ENCODE results near the gene CFAP58. TPM values are rescaled to one million over a fixed set of nuclear protein-coding genes. Genes with fewer than 3 reads are reported as not detected.

CFAP58 gene
- polyA plus RNA-seq, 4 donors: 0.07 to 0.27 (median 0.12) TPM; not detected in 1

DNA sequence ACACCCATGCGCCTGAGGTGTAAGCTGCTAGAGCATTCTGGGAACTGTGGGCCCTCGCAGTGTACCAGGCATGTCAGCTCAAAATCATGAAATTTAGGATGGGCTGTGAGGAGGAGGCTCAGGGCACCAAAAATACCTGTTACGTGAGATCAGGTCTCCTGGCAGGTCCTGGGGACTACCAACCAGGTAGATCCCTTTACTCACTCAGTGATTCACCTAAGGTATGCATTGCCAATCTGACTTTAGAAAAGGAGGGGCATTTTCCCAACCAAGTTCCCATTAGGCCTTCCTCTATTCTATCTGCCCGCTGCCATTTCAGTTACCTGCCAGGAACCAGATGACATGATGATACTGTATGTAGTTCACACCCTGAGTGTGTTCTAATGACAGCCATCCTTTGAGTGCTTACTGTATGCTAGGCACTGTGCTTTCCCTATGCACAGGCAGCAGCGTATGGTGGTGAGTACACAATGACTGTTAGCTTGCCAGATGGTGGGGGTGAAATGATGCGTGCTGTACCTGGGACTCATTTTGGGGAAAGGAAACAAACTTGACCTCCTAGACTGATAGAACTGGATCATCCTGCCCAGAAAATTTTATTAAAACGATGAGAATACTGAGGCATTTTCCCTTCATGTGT, 62.0 kb downstream of the CFAP58 start:
- Histone ChIP-seq H3K4me1 (ENCODE audit: control insufficient read depth in 3 of 3, insufficient read depth in 2 of 3, low read depth in 1 of 3, low read length in 2 of 3) (no peaks in the 10 kb centered on the region), H3K36me3 (ENCODE audit: control insufficient read depth in 3 of 3, insufficient read depth in 2 of 3, low read depth in 1 of 3, low read length in 3 of 3) (no peaks in the 10 kb centered on the region), H3K4me3 (ENCODE audit: low read depth in 1 of 3, low read length in 3 of 3) (no peak overlapping the region), H3K9me3 (ENCODE audit: control insufficient read depth in 2 of 2, insufficient read depth in 1 of 2, low read depth in 1 of 2, low read length in 1 of 2) (no peaks in the 10 kb centered on the region), H3K27me3 (ENCODE audit: control insufficient read depth in 3 of 3, insufficient read depth in 3 of 3, low read length in 3 of 3) (no peaks in the 10 kb centered on the region), H3K27ac (ENCODE audit: low read depth in 1 of 3, low read length in 2 of 3) (no peak overlapping the region)
- FAIRE-seq: no peak
- DNase-seq: no peak
- WGBS, 3 donors: 70 to 87% (median 76%) methylated on average over 7 of the region's 7 CpGs

DNA sequence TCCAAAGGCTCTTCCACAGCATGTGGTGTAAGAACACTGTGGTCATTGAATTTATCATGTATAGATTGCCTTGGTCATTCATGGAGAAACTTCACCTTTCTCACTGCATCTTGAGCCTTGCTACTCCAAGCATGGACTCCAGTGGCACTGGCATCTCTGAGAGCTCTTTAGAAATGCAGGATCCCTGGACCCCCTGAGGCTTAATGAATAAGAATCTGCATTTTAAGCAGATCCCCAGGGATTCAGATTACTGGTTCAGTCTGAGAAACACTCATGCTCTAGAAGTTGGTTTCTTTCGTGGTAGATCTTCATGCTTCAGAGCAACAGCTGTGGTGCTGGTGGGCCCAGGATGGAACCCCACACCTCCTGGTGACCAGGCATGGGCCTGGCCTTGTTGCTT, 63.2 kb downstream of the CFAP58 start:
- no peak for FAIRE-seq
- no peak overlapping the region for H3K4me3 ChIP-seq (ENCODE audit: low read depth in 1 of 3, low read length in 3 of 3)
- H3K27ac ChIP-seq (ENCODE audit: low read depth in 1 of 3, low read length in 2 of 3): no peak overlapping the region
- H3K36me3 ChIP-seq (ENCODE audit: control insufficient read depth in 3 of 3, insufficient read depth in 2 of 3, low read depth in 1 of 3, low read length in 3 of 3): no peaks in the 10 kb centered on the region
- no peaks in the 10 kb centered on the region for H3K9me3 ChIP-seq (ENCODE audit: control insufficient read depth in 2 of 2, insufficient read depth in 1 of 2, low read depth in 1 of 2, low read length in 1 of 2)
- no peak for DNase-seq
- no peaks in the 10 kb centered on the region for H3K27me3 ChIP-seq (ENCODE audit: control insufficient read depth in 3 of 3, insufficient read depth in 3 of 3, low read length in 3 of 3)
- H3K4me1 ChIP-seq (ENCODE audit: control insufficient read depth in 3 of 3, insufficient read depth in 2 of 3, low read depth in 1 of 3, low read length in 2 of 3): no peaks in the 10 kb centered on the region
- 79 to 84% (median 80%) methylated on average over 1 of the region's 1 CpG for WGBS, 3 donors

DNA sequence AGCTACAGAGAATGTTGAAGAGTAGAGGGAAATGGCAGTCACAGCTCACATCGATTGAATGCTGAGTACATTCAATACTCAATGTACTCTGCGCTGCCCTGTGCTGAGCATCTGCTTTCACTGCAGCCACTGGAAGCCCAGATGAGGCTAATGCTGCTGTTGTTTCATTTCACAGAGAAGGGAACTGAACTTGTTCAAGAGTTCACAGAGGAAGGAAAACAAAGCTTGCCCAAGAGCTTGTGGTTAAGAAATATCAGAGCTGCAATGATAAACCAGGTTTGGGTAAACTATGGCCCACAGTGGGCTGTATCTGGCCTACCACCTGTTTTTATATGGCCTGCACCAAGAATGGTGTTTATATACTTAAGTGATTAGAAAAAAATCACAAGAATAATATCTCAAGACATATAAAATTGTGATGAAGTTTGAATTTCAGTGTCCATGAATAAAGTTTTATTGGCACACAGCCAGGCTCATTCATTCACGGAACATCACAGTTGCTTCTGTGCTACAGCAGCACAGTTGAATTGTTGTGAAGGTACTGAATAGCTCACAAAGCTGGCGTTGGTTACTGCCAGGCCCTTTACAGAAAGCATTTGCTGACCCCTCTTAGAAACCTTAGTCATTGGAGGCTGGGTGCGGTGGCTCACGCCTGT, 64.1 kb downstream of the CFAP58 start:
- Histone ChIP-seq H3K4me1 (ENCODE audit: control insufficient read depth in 3 of 3, insufficient read depth in 2 of 3, low read depth in 1 of 3, low read length in 2 of 3) (no peaks in the 10 kb centered on the region), H3K27ac (ENCODE audit: low read depth in 1 of 3, low read length in 2 of 3) (no peak overlapping the region), H3K27me3 (ENCODE audit: control insufficient read depth in 3 of 3, insufficient read depth in 3 of 3, low read length in 3 of 3) (no peaks in the 10 kb centered on the region), H3K36me3 (ENCODE audit: control insufficient read depth in 3 of 3, insufficient read depth in 2 of 3, low read depth in 1 of 3, low read length in 3 of 3) (no peaks in the 10 kb centered on the region), H3K4me3 (ENCODE audit: low read depth in 1 of 3, low read length in 3 of 3) (no peak overlapping the region), H3K9me3 (ENCODE audit: control insufficient read depth in 2 of 2, insufficient read depth in 1 of 2, low read depth in 1 of 2, low read length in 1 of 2) (no peaks in the 10 kb centered on the region)
- no peak for FAIRE-seq
- WGBS, 3 donors: 82 to 86% (median 82%) methylated on average over 6 of the region's 6 CpGs
- no peak for DNase-seq

GRCh38 chr10:104424719-104425118, 71.1 kb downstream of the CFAP58 start:
- H3K36me3 ChIP-seq (ENCODE audit: control insufficient read depth in 3 of 3, insufficient read depth in 2 of 3, low read depth in 1 of 3, low read length in 3 of 3): no peaks in the 10 kb centered on the region
- no peak for DNase-seq
- 37 to 66% (median 41%) methylated on average over 1 of the region's 1 CpG for WGBS, 3 donors
- H3K4me1 ChIP-seq (ENCODE audit: control insufficient read depth in 3 of 3, insufficient read depth in 2 of 3, low read depth in 1 of 3, low read length in 2 of 3): no peaks in the 10 kb centered on the region
- H3K27ac ChIP-seq (ENCODE audit: low read depth in 1 of 3, low read length in 2 of 3): no peak overlapping the region
- peaks cover 0 to 3% (median 0%) of the 10 kb centered on the region in 3 donors for H3K27me3 ChIP-seq (ENCODE audit: control insufficient read depth in 3 of 3, insufficient read depth in 3 of 3, low read length in 3 of 3)
- no peak for FAIRE-seq
- H3K4me3 ChIP-seq (ENCODE audit: low read depth in 1 of 3, low read length in 3 of 3): no peak overlapping the region
- H3K9me3 ChIP-seq (ENCODE audit: control insufficient read depth in 2 of 2, insufficient read depth in 1 of 2, low read depth in 1 of 2, low read length in 1 of 2): no peaks in the 10 kb centered on the region

DNA sequence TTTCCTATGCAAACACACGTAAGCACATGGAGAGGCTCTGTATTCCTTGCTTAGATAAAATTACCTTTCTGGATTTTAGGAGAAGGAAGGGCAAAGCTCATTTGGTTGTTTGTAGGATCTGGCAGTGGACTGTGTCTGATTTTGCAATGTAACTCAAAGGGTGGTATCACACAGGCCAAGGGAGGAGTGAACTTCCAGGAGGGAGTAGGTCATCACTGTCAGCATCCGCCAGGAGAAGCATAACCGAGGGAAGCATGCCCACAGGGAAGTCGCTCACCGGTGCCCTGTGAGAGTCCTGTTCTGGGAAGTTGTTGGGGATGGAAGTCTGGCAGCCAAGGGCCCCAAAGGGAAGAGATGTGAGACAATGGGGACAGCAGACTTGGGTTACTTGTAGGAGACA, 74.4 kb downstream of the CFAP58 start:
- FAIRE-seq: no peak
- no peaks in the 10 kb centered on the region for H3K9me3 ChIP-seq (ENCODE audit: control insufficient read depth in 2 of 2, insufficient read depth in 1 of 2, low read depth in 1 of 2, low read length in 1 of 2)
- WGBS, 3 donors: 78 to 80% (median 79%) methylated on average over 5 of the region's 5 CpGs

DNA sequence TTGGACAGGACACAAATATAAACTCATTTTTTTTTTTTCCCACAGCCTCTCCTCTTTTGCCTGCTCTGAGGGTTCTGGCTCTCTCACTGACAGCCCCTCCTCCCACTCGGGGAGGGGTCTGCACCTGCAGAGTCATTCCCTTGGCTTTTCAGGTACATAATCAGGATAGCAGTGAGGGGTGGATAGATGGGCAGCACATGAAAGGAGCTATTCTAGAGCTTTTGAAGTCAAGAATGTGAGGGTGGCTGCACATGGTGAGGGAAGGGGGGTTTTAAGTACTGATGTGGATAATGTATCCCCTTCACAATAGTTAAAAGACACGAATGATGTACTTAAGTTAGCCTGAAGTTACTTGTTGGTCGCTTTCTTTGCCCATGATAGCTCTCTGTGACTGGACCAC, 76.2 kb downstream of the CFAP58 start:
- Histone ChIP-seq H3K4me3 (ENCODE audit: low read depth in 1 of 3, low read length in 3 of 3) (no peak overlapping the region), H3K27me3 (ENCODE audit: control insufficient read depth in 3 of 3, insufficient read depth in 3 of 3, low read length in 3 of 3) (peaks cover 0 to 4% (median 3%) of the 10 kb centered on the region in 3 donors), H3K4me1 (ENCODE audit: control insufficient read depth in 3 of 3, insufficient read depth in 2 of 3, low read depth in 1 of 3, low read length in 2 of 3) (no peaks in the 10 kb centered on the region), H3K36me3 (ENCODE audit: control insufficient read depth in 3 of 3, insufficient read depth in 2 of 3, low read depth in 1 of 3, low read length in 3 of 3) (no peaks in the 10 kb centered on the region), H3K9me3 (ENCODE audit: control insufficient read depth in 2 of 2, insufficient read depth in 1 of 2, low read depth in 1 of 2, low read length in 1 of 2) (no peaks in the 10 kb centered on the region), H3K27ac (ENCODE audit: low read depth in 1 of 3, low read length in 2 of 3) (no peak overlapping the region)
- FAIRE-seq (no peak), DNase-seq (no peak)
- 30 to 36% (median 34%) methylated on average over 3 of the region's 3 CpGs for WGBS, 3 donors

More for the DNA sequence above, 74.4 kb downstream of the CFAP58 start:
- no peaks in the 10 kb centered on the region for H3K4me1 ChIP-seq (ENCODE audit: control insufficient read depth in 3 of 3, insufficient read depth in 2 of 3, low read depth in 1 of 3, low read length in 2 of 3)
- no peak for DNase-seq
- peaks cover 0 to 3% (median 0%) of the 10 kb centered on the region in 3 donors for H3K27me3 ChIP-seq (ENCODE audit: control insufficient read depth in 3 of 3, insufficient read depth in 3 of 3, low read length in 3 of 3)
- no peaks in the 10 kb centered on the region for H3K36me3 ChIP-seq (ENCODE audit: control insufficient read depth in 3 of 3, insufficient read depth in 2 of 3, low read depth in 1 of 3, low read length in 3 of 3)
- no peak overlapping the region for H3K27ac ChIP-seq (ENCODE audit: low read depth in 1 of 3, low read length in 2 of 3)
- H3K4me3 ChIP-seq (ENCODE audit: low read depth in 1 of 3, low read length in 3 of 3): no peak overlapping the region

GRCh38 chr10:104430360-104430759, 76.7 kb downstream of the CFAP58 start:
- H3K4me3 ChIP-seq (ENCODE audit: low read depth in 1 of 3, low read length in 3 of 3): no peak overlapping the region
- peaks cover 0 to 4% (median 3%) of the 10 kb centered on the region in 3 donors for H3K27me3 ChIP-seq (ENCODE audit: control insufficient read depth in 3 of 3, insufficient read depth in 3 of 3, low read length in 3 of 3)
- no peaks in the 10 kb centered on the region for H3K4me1 ChIP-seq (ENCODE audit: control insufficient read depth in 3 of 3, insufficient read depth in 2 of 3, low read depth in 1 of 3, low read length in 2 of 3)
- no peak overlapping the region for H3K27ac ChIP-seq (ENCODE audit: low read depth in 1 of 3, low read length in 2 of 3)
- H3K36me3 ChIP-seq (ENCODE audit: control insufficient read depth in 3 of 3, insufficient read depth in 2 of 3, low read depth in 1 of 3, low read length in 3 of 3): no peaks in the 10 kb centered on the region
- FAIRE-seq (no peak), DNase-seq (no peak)
- H3K9me3 ChIP-seq (ENCODE audit: control insufficient read depth in 2 of 2, insufficient read depth in 1 of 2, low read depth in 1 of 2, low read length in 1 of 2): no peaks in the 10 kb centered on the region
- 48 to 59% (median 54%) methylated on average over 3 of the region's 3 CpGs for WGBS, 3 donors

DNA sequence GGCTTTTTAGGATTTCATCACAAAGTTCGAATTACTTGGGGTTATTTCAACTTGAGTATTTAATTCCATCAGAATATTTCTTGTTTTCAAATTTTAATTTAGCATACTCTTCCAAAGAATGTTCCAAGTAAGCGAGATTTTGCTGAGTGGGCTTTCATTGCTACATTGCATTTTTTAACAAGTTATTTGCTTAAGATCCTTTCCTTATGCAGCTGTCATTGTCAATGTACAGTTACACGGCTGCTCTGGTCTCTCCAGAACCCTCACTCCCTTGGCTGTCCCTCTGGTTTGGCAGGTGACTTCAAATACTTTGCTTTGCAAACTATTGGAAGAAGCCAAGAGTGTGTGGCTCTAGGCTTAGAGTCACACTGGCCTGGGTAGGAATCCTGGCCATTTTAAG, 80.0 kb downstream of the CFAP58 start:
- Histone ChIP-seq H3K4me1 (ENCODE audit: control insufficient read depth in 3 of 3, insufficient read depth in 2 of 3, low read depth in 1 of 3, low read length in 2 of 3) (no peaks in the 10 kb centered on the region), H3K27ac (ENCODE audit: low read depth in 1 of 3, low read length in 2 of 3) (no peak overlapping the region), H3K36me3 (ENCODE audit: control insufficient read depth in 3 of 3, insufficient read depth in 2 of 3, low read depth in 1 of 3, low read length in 3 of 3) (no peaks in the 10 kb centered on the region), H3K27me3 (ENCODE audit: control insufficient read depth in 3 of 3, insufficient read depth in 3 of 3, low read length in 3 of 3) (peaks cover 0 to 4% (median 0%) of the 10 kb centered on the region in 3 donors), H3K9me3 (ENCODE audit: control insufficient read depth in 2 of 2, insufficient read depth in 1 of 2, low read depth in 1 of 2, low read length in 1 of 2) (no peaks in the 10 kb centered on the region), H3K4me3 (ENCODE audit: low read depth in 1 of 3, low read length in 3 of 3) (no peak overlapping the region)
- 61 to 65% (median 62%) methylated on average over 3 of the region's 3 CpGs for WGBS, 3 donors
- DNase-seq (no peak), FAIRE-seq (no peak)
